PC-9 (cell line): ENCODE results near the gene RNF183. TPM values are rescaled to one million over a fixed set of nuclear protein-coding genes. Genes with fewer than 3 reads are reported as not detected.

Source experiments
- BruUV-seq: library from RNA; stranded (reverse); fragments of 400-500 nt; replicated peaks from 2 replicates; lab custom pipeline; 2021; lab: Mats Ljungman, UMichigan
- CTCF ChIA-PET: fragments of 300-600 bp; sonication (Branson Sonifier 250); formaldehyde crosslinking; loops from one replicate; lab custom pipeline; 2022; ENCODE audit warnings: antibody characterized with exemption; lab: Charles Lee
- POLR2A ChIA-PET: fragments of 300-600 bp; sonication (Branson Sonifier 250); formaldehyde crosslinking; loops from one replicate; lab custom pipeline; 2022; ENCODE audit warnings: antibody characterized with exemption; ENCODE audit not compliant: unreplicated experiment; lab: Charles Lee
- DNase-seq, 2 experiments: peaks; one replicate each; pipeline versions ENCODE4 v3.0.0 to v3.0.0-alpha.2; 2015 to 2022; ENCODE audit warnings: mixed read lengths in 1 of 2
- H2AFZ ChIP-seq: fragments of 200-600 bp; sonication (generic); 2 replicates; pipeline ENCODE4 v1.8.1; 2017; ENCODE audit warnings: antibody characterized with exemption
- H3F3A ChIP-seq: fragments of 200-600 bp; sonication (generic); 2 replicates; pipeline ENCODE4 v1.8.1; 2017; ENCODE audit warnings: antibody characterized with exemption, mild to moderate bottlenecking, low read depth; ENCODE audit not compliant: insufficient read depth
- H3K27ac ChIP-seq: fragments of 200-600 bp; sonication (generic); 2 replicates; pipeline ENCODE4 v1.6.1; 2016; ENCODE audit warnings: mixed run types
- H3K27me3 ChIP-seq: fragments of 200-600 bp; sonication (generic); 2 replicates; pipeline ENCODE4 v1.6.1; 2016; ENCODE audit warnings: low read depth, mixed run types; ENCODE audit not compliant: insufficient read depth
- H3K36me3 ChIP-seq: fragments of 200-600 bp; sonication (generic); 2 replicates; pipeline ENCODE4 v1.6.1; 2016; ENCODE audit warnings: low read depth, mixed run types
- H3K4me1 ChIP-seq: fragments of 200-600 bp; sonication (generic); replicated peaks from 2 replicates; pipeline ENCODE4 v1.6.1; 2016; ENCODE audit warnings: mixed run types; ENCODE audit not compliant: insufficient read depth
- H3K4me2 ChIP-seq: fragments of 200-600 bp; sonication (generic); 2 replicates; pipeline ENCODE4 v1.6.1; 2017; ENCODE audit warnings: mixed run types
- H3K4me3 ChIP-seq: fragments of 200-600 bp; sonication (generic); 2 replicates; pipeline ENCODE4 v1.6.1; 2016; ENCODE audit warnings: mixed run types
- H3K79me2 ChIP-seq: fragments of 200-600 bp; sonication (generic); 2 replicates; pipeline ENCODE4 v1.6.1; 2017; ENCODE audit warnings: low read depth, mixed run types
- H3K9me2 ChIP-seq: fragments of 200-600 bp; sonication (generic); 2 replicates; pipeline ENCODE4 v1.8.1; 2017; ENCODE audit warnings: mild to moderate bottlenecking; ENCODE audit not compliant: insufficient read depth
- H3K9me3 ChIP-seq: fragments of 200-600 bp; sonication (generic); 2 replicates; pipeline ENCODE4 v1.8.1; 2016; ENCODE audit warnings: low read depth; ENCODE audit not compliant: insufficient read depth
- H4K20me1 ChIP-seq: fragments of 200-600 bp; sonication (generic); 2 replicates; pipeline ENCODE4 v1.8.1; 2017; ENCODE audit not compliant: insufficient read depth
- CTCF ChIP-seq: fragments of 200-600 bp; sonication (generic); conservative IDR thresholded peaks from 2 replicates; pipeline ENCODE4 v1.6.1; 2017; ENCODE audit warnings: mixed run types, antibody characterized with exemption, mild to moderate bottlenecking, moderate library complexity
- EZH2 ChIP-seq: fragments of 200-600 bp; sonication (generic); IDR thresholded peaks from 2 replicates; pipeline ENCODE4 v1.8.0; 2017; ENCODE audit warnings: antibody characterized with exemption, low read depth
- intact Hi-C: fragments of 100-400 bp; cut with micrococcal nuclease; formaldehyde crosslinking; loops from one replicate; pipeline ENCODE4 v1.10.0; 2022; ENCODE audit not compliant: unreplicated experiment
- total RNA-seq: library from RNA; stranded (reverse); gene quantifications from 2 replicates; pipeline ENCODE4 v1.2.3, GENCODE V29; 2021

RNF183 gene
- total RNA-seq, 1 experiment from 2014 or later = 0.92 TPM

- Histone ChIP-seq H2AFZ (no peak overlapping the region), H3K27ac (no peak overlapping the region), H3K79me2 (no peaks in the 10 kb centered on the region), H3K9me3 (no peaks in the 10 kb centered on the region), H3K4me1 (no peaks in the 10 kb centered on the region), H3F3A (no peaks in the 10 kb centered on the region), H3K36me3 (no peaks in the 10 kb centered on the region), H3K9me2 (no peaks in the 10 kb centered on the region), H3K27me3 (no peaks in the 10 kb centered on the region), H4K20me1 (no peaks in the 10 kb centered on the region), H3K4me2 (no peak overlapping the region), H3K4me3 (no peak overlapping the region)
- ChIA-PET CTCF (no interaction called here), POLR2A (no interaction called here)
- DNase-seq = no peak
- BruUV-seq = no TSS peak
- intact Hi-C loops = no loop called here
- no peak for TF ChIP-seq EZH2
- TF ChIP-seq CTCF = no peak
These were observed 44.9 kb downstream of the RNF183 start for GRCh38 chr9:113258282-113258681.

DNA sequence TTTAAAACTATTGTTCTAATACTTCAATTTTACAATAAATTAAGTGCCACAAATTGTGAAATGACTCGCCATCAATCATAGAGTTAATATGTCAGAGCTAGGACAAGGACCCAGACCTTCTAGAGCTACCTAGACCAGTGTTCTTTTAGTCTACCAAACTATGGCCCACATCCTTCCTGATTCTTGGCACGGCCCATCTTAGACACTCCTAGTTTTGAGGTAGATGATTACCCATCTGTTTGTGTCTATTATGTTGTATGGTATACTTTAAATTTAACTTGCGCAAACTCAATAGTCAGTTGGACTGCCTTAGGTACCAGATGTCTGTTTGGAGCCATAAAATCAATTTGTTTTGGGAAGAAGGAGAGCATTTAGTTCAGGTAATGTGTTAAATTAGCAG lies 45.3 kb downstream of the RNF183 start:
- Histone ChIP-seq H3K9me2 (no peaks in the 10 kb centered on the region), H3F3A (no peaks in the 10 kb centered on the region), H3K27me3 (no peaks in the 10 kb centered on the region), H3K27ac (no peak overlapping the region), H3K9me3 (no peaks in the 10 kb centered on the region), H3K4me1 (no peaks in the 10 kb centered on the region), H3K4me3 (no peak overlapping the region), H3K36me3 (no peaks in the 10 kb centered on the region), H3K79me2 (no peaks in the 10 kb centered on the region), H3K4me2 (no peak overlapping the region), H2AFZ (no peak overlapping the region), H4K20me1 (no peaks in the 10 kb centered on the region)
- TF ChIP-seq EZH2 (no peak), CTCF (no peak)
- no peak for DNase-seq
- BruUV-seq = no TSS peak
- CTCF ChIA-PET = no interaction called here
- POLR2A ChIA-PET = no interaction called here
- intact Hi-C loops = no loop called here

- Histone ChIP-seq H3F3A (no peaks in the 10 kb centered on the region), H3K4me3 (no peak overlapping the region), H3K9me3 (no peaks in the 10 kb centered on the region), H3K4me2 (no peak overlapping the region), H3K79me2 (no peaks in the 10 kb centered on the region), H3K36me3 (no peaks in the 10 kb centered on the region), H3K27ac (no peak overlapping the region), H3K9me2 (no peaks in the 10 kb centered on the region), H2AFZ (no peak overlapping the region), H3K4me1 (no peaks in the 10 kb centered on the region), H3K27me3 (no peaks in the 10 kb centered on the region), H4K20me1 (no peaks in the 10 kb centered on the region)
- POLR2A ChIA-PET = no interaction called here
- DNase-seq = no peak
- TF ChIP-seq CTCF (no peak), EZH2 (no peak)
- CTCF ChIA-PET = no interaction called here
- intact Hi-C loops = no loop called here
- no TSS peak for BruUV-seq
These were observed 47.7 kb downstream of the RNF183 start for GRCh38 chr9:113255438-113255837.
